Fibroblast of pulmonary artery (primary cell): ENCODE data around the gene TOMM7.
A peak's percentile ranks its signal among the peaks of the same experiment; 100 is the strongest.
"Not testable (repeated sequence)": the region's sequence is repeated elsewhere in the genome, so short reads cannot be mapped to it uniquely, and the experiment has no call there.

Source experiments
- DNase-seq: peaks from one replicate; pipeline ENCODE4 v3.0.0-alpha.2; 2010; ENCODE audit warnings: low read depth
- H3K4me3 ChIP-seq: replicated peaks from 2 replicates; pipeline ENCODE4 v1.5.1; 2011; ENCODE audit warnings: low read depth, mild to moderate bottlenecking, control low read depth, low read length, moderate library complexity
- CTCF ChIP-seq: IDR thresholded peaks from 2 replicates; pipeline ENCODE4 v1.5.1; 2011; ENCODE audit warnings: mild to moderate bottlenecking, control low read depth, low read length, inconsistent platforms; ENCODE audit errors: missing control alignments

The TOMM7 gene

GRCh38 chr7:22853674-22854157 is 31.1 kb upstream of the TOMM7 start:
- peak; percentile 33 for DNase-seq
- peak overlapping the region; percentile 79 for H3K4me3 ChIP-seq
- no peak for TF ChIP-seq CTCF

GRCh38 chr7:22853138-22853537 is 30.5 kb upstream of the TOMM7 start:
- no peak for DNase-seq
- TF ChIP-seq CTCF, result no peak
- H3K4me3 ChIP-seq, result no peak overlapping the region

GRCh38 chr7:22851145-22851544 is 28.5 kb upstream of the TOMM7 start:
- no peak overlapping the region for H3K4me3 ChIP-seq
- no peak for DNase-seq
- TF ChIP-seq CTCF, result no peak

- not testable (repeated sequence) for DNase-seq, H3K4me3 ChIP-seq
Measured at GRCh38 chr7:22850394-22850793, 27.7 kb upstream of the TOMM7 start.

- no peak for DNase-seq
- H3K4me3 ChIP-seq, result no peak overlapping the region
- TF ChIP-seq CTCF, result no peak
Measured at GRCh38 chr7:22849662-22850061, 27.0 kb upstream of the TOMM7 start.

- no peak overlapping the region for H3K4me3 ChIP-seq
- no peak for DNase-seq
- no peak for TF ChIP-seq CTCF
Measured at GRCh38 chr7:22849172-22849571, 26.5 kb upstream of the TOMM7 start.

GRCh38 chr7:22846961-22847360 is 24.3 kb upstream of the TOMM7 start:
- no peak for TF ChIP-seq CTCF
- DNase-seq, result no peak
- no peak overlapping the region for H3K4me3 ChIP-seq
